AG09309 (cell line): ENCODE data around the gene NPHP4.

Experiments
- DNase-seq: peaks from one replicate; pipeline ENCODE4 v3.0.0-alpha.2; 2010; ENCODE audit warnings: low read depth
- H3K4me3 ChIP-seq: 2 replicates; pipeline ENCODE4 v1.5.1; 2011; ENCODE audit warnings: mild to moderate bottlenecking, low read depth, low read length, moderate library complexity; ENCODE audit not compliant: control insufficient read depth
- TF ChIP-seq, protein P1 (sequence below): IDR thresholded peaks from 2 replicates; pipeline ENCODE4 v1.5.1; 2011; ENCODE audit warnings: mild to moderate bottlenecking, low read depth, low read length, inconsistent platforms; ENCODE audit not compliant: insufficient read depth, control insufficient read depth; ENCODE audit errors: missing control alignments

The NPHP4 gene

GRCh38 chr1:5911157-5911556 lies 81.1 kb downstream of the NPHP4 start:
- no peak for DNase-seq
- no peak overlapping the region for H3K4me3 ChIP-seq
- TF ChIP-seq, protein P1, sequence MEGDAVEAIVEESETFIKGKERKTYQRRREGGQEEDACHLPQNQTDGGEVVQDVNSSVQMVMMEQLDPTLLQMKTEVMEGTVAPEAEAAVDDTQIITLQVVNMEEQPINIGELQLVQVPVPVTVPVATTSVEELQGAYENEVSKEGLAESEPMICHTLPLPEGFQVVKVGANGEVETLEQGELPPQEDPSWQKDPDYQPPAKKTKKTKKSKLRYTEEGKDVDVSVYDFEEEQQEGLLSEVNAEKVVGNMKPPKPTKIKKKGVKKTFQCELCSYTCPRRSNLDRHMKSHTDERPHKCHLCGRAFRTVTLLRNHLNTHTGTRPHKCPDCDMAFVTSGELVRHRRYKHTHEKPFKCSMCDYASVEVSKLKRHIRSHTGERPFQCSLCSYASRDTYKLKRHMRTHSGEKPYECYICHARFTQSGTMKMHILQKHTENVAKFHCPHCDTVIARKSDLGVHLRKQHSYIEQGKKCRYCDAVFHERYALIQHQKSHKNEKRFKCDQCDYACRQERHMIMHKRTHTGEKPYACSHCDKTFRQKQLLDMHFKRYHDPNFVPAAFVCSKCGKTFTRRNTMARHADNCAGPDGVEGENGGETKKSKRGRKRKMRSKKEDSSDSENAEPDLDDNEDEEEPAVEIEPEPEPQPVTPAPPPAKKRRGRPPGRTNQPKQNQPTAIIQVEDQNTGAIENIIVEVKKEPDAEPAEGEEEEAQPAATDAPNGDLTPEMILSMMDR, result no peak

GRCh38 chr1:5910666-5911065 lies 81.6 kb downstream of the NPHP4 start:
- H3K4me3 ChIP-seq, result no peak overlapping the region
- no peak for DNase-seq
- TF ChIP-seq, protein P1, result no peak

DNA sequence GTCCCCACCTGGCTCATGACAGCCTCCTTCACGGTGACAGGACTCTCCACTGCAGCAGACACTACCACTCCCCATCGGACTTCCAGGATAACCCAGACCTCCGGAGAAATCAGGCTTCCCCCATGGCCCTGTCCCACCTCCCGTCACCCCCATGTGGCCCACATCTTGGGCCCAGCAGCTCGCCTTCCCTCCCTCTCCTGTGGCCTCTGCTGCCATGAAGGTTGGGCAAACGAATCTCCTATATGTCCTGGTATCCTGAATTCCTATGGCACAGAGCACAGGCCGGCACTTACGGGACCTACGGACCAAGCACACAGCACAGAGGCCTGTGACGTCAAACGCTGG lies 82.0 kb downstream of the NPHP4 start:
- TF ChIP-seq, protein P1, result no peak
- no peak overlapping the region for H3K4me3 ChIP-seq
- DNase-seq, result no peak

GRCh38 chr1:5909576-5910275 lies 82.5 kb downstream of the NPHP4 start:
- TF ChIP-seq, protein P1, result no peak
- DNase-seq, result no peak

GRCh38 chr1:5908461-5909375 lies 83.5 kb downstream of the NPHP4 start:
- DNase-seq, result no peak
- TF ChIP-seq, protein P1, result no peak
- H3K4me3 ChIP-seq, result no peak overlapping the region

More at GRCh38 chr1:5909576-5910275, 82.5 kb downstream of the NPHP4 start:
- H3K4me3 ChIP-seq, result no peak overlapping the region

- no peak overlapping the region for H3K4me3 ChIP-seq
- TF ChIP-seq, protein P1, result no peak
- DNase-seq, result no peak
Measured at GRCh38 chr1:5907966-5908365, 84.3 kb downstream of the NPHP4 start.
